Gastroesophageal sphincter (tissue), 3 donors: Measurements from ENCODE around the gene CLNS1A.

Experiments used
- EP300 ChIP-seq: sonication (generic); formaldehyde crosslinking; IDR thresholded peaks from one replicate; pipeline ENCODE4 v1.6.1; 2017; ENCODE audit warnings: antibody characterized with exemption, mild to moderate bottlenecking
- POLR2A ChIP-seq, 2 donors: fragments of 450-650 bp; IDR thresholded peaks; one replicate each; pipeline ENCODE4 v1.6.1; 2017; ENCODE audit warnings: antibody characterized with exemption in 2 of 2, mild to moderate bottlenecking in 2 of 2, moderate library complexity in 1 of 2
- POLR2AphosphoS5 ChIP-seq: sonication (generic); formaldehyde crosslinking; IDR thresholded peaks from one replicate; pipeline ENCODE4 v1.6.1; 2017; ENCODE audit warnings: antibody characterized with exemption
- TF ChIP-seq, protein P1 (sequence below), 4 experiments: fragments of 200-600 bp in 2 of 4; fragments of 450-650 bp in 2 of 4; sonication (generic) in 1 of 4; IDR thresholded peaks; one replicate each; pipeline ENCODE4 v1.5.1; 2017 to 2019; ENCODE audit warnings: antibody characterized with exemption in 4 of 4, mild to moderate bottlenecking in 2 of 4, moderate library complexity in 2 of 4

DNA sequence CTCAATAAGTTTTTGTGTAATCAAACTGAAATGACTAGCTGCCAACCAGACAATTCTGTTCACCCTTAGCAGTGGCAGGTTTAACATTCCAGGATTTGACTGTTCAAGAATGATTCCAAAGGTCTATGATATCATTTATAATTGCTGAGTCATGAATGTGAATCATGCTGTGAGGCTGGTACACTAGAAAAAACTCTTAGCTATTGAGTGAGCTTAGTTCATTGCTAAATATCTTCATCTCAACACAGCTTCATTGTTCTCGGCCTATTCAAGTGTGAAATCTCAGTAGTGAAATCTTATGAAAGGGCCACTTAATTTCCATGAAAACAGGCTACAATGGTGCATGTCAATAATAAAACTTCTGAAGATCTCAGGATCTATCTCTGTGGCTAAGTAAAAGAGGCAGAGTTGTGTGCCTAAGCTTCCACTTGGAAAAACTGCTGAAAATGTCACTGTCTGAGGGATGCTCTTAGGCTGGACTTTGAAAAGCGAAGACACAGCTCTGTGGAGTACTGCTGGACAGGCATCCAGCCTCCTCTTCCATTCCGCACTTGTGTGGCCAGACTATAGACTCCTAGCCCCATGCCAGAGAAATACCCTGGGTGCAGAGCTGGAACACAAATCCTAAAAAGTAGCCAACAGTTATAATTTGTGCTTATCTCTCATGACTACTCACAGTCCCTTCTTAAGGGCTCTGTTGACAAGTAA lies 35.1 kb downstream of the CLNS1A start:
- no peak for TF ChIP-seq POLR2A (IDR thresholded peaks at IDR 0.05)
- TF ChIP-seq, protein P1, sequence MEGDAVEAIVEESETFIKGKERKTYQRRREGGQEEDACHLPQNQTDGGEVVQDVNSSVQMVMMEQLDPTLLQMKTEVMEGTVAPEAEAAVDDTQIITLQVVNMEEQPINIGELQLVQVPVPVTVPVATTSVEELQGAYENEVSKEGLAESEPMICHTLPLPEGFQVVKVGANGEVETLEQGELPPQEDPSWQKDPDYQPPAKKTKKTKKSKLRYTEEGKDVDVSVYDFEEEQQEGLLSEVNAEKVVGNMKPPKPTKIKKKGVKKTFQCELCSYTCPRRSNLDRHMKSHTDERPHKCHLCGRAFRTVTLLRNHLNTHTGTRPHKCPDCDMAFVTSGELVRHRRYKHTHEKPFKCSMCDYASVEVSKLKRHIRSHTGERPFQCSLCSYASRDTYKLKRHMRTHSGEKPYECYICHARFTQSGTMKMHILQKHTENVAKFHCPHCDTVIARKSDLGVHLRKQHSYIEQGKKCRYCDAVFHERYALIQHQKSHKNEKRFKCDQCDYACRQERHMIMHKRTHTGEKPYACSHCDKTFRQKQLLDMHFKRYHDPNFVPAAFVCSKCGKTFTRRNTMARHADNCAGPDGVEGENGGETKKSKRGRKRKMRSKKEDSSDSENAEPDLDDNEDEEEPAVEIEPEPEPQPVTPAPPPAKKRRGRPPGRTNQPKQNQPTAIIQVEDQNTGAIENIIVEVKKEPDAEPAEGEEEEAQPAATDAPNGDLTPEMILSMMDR (IDR thresholded peaks at IDR 0.05), result no peak
- TF ChIP-seq POLR2AphosphoS5, result peak; percentile 15
- no peak for TF ChIP-seq EP300
